GM13976 (cell line): Measurements from ENCODE around the gene CISD3.

Experiments used
- DNase-seq: peaks from one replicate; pipeline ENCODE4 v3.0.0; 2012; ENCODE audit warnings: low spot score
- in situ Hi-C: fragments of 300-500 bp; cut with MboI; formaldehyde crosslinking; loops from one replicate; pipeline ENCODE4 v1.12.0; 2022; ENCODE audit warnings: low sequenced_read_pairs, mixed read lengths, inconsistent platforms; ENCODE audit not compliant: unreplicated experiment
- TF ChIP-seq, protein P1 (sequence below): IDR thresholded peaks from 2 replicates; pipeline ENCODE4 v1.5.1; 2012; ENCODE audit warnings: borderline replicate concordance, mild to moderate bottlenecking; ENCODE audit not compliant: insufficient read depth; ENCODE audit errors: extremely low read depth, missing control alignments, control extremely low read depth

Gene CISD3

DNA sequence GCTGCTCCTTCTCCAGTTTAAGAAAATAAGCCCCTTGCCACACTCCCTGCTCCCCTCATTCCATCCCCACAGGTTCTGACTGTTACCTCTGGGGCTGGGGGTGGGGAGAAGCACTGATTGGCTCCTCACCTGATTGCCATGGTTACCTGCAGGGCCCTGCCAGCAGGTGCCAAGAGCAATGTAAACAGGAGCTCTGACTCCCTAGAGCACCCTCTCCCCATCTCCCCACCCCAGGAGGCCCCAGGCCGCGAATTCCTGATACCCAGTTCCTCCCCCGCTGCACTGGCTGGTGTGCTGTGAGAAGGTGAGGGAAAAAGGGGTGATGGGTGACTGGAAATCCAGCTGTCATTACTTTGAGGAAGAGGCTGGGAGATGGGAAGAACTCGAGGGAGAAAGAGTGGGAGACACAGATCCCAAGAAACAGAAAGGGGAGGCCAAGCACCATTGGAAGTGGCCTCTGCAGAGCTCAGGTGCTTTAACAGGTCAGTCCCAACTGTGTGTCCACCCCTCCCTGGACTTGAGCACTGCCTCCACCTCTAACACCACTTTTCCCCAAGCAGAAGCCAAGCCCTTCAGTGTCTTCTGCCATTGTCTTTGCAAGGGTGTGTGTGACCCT, 13.5 kb downstream of the CISD3 start:
- no peak for DNase-seq
- TF ChIP-seq, protein P1, sequence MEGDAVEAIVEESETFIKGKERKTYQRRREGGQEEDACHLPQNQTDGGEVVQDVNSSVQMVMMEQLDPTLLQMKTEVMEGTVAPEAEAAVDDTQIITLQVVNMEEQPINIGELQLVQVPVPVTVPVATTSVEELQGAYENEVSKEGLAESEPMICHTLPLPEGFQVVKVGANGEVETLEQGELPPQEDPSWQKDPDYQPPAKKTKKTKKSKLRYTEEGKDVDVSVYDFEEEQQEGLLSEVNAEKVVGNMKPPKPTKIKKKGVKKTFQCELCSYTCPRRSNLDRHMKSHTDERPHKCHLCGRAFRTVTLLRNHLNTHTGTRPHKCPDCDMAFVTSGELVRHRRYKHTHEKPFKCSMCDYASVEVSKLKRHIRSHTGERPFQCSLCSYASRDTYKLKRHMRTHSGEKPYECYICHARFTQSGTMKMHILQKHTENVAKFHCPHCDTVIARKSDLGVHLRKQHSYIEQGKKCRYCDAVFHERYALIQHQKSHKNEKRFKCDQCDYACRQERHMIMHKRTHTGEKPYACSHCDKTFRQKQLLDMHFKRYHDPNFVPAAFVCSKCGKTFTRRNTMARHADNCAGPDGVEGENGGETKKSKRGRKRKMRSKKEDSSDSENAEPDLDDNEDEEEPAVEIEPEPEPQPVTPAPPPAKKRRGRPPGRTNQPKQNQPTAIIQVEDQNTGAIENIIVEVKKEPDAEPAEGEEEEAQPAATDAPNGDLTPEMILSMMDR = no peak
- in situ Hi-C loops = loop anchor here (5.0 kb wide), 1 partner anchor 66 kb away; no protein-coding TSS in a partner anchor

DNA sequence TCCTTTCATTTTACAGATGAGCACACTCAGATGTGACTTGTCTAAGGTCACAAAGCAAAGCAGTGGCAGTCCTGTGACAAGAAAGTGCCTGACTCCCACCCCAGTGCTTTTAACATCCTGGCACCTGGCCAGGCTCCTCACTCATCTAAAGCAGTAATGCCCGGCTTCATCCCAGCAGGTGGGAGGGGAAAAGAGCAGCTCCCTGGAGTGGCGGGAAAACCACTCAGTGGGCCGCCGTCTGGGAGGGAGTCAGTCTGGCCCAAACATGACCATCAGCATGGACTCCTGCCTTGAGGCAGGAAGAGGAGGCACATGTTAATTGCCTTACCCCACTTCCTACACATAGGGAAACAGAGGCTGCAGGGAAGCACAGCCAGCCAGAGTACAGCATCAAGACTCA, 15.4 kb downstream of the CISD3 start:
- in situ Hi-C loops = no loop called here
- TF ChIP-seq, protein P1 = no peak
- DNase-seq = no peak

DNA sequence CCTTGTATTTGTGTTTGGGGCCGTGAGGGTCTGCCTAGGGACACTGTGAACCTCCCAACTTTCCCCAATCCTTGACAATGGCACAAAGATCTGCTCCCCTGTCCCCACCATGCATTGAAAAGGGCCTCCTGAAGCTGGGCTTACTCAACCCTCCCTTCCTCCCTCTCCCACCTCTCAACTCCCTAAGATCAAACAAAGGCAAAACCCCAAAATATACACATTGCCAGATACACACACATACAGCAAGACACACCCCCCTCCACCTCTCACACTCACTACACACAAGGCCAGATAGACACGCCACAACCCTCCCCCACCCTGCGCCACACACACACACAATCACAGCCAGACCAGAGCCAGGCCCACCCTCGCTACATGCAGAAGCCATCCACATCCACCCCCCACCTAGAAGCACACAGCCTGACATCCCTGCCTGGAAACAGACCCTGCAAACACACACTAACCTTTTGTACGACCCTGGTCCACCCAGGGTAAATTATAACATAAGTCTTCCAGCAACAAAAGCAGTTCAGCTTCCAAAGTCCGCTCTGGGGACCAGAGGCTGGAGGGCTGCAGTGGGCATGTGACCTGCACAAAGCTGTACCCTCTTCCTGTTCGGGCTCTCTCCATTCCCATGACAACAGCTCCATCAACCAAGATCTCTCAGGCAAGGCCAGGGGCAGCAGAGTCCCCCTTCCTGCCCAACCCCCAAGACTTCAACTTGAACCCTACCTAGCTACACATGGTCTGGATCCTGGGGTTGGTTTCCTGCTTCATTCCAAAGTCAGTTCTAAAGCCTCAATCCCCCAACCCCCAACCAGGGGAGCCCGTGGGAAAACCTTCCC, 16.1 kb downstream of the CISD3 start:
- in situ Hi-C loops = no loop called here
- DNase-seq = no peak
- TF ChIP-seq, protein P1 = no peak

DNA sequence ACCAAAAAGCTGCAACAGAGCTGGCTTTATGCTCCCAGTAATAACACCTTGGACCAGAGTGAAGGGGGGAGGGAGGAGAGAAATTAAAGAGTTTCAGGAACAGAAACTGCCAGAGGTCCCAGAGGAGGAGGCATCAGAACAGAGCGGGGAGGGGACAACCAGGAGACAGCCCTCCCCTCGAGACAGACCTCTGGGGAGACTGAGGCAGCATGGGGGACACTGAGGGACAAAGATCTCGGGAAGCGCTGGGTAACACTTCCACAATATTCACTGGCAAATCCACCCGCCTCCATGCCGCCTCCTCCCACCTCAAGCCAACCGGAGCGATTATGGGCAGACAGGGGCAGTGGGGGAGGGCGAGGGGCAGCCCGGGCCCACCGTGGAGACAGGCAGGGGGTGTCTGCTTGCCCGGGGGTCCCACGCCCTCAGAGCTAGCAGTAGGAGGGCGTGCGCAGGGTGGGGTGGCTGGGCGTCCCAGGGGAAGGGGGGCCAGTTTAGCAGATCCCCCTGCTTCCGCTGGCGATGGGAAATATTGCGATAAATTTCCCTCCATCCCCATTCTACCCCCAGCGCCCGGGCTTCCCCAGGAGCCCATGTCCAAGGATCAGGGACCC, 16.8 kb downstream of the CISD3 start:
- TF ChIP-seq, protein P1 = no peak
- in situ Hi-C loops = no loop called here
- DNase-seq = no peak

DNA sequence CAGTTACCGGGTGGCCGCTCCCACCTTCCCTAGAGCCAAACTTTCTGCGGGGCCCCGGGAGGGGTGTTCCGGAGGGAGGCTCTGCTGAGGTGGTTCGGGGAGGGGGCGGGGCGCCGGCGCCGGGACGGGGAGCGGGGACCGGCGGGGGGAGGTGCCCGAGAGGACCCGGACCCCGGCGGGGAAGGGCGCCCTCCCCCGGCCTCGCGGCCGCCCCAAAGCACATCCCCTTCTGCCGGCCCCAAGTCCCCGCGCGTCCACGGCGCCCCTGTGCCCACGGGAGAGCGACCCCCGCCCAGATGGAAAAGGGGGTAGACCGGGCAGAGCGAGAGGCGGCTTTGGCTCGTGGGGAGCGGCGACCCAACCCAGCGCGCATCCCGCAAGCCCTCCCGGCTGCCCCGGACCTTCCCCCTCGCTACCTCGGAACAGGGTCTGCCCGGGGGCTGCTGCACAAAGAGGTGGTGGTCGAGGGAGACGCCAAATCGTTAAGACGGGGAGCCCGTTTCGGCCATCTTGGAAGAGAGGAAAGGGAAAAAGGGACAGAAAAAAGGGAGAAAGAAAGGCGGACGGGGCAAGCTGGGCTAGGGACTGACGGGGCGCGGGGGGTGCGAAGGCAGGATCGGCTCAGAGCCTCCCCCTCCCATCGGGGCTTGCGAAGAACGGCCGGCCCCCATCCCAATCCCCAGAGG, 17.5 kb downstream of the CISD3 start:
- in situ Hi-C loops = no loop called here
- TF ChIP-seq, protein P1 = peak; percentile 26
- DNase-seq = peak; percentile 80

DNA sequence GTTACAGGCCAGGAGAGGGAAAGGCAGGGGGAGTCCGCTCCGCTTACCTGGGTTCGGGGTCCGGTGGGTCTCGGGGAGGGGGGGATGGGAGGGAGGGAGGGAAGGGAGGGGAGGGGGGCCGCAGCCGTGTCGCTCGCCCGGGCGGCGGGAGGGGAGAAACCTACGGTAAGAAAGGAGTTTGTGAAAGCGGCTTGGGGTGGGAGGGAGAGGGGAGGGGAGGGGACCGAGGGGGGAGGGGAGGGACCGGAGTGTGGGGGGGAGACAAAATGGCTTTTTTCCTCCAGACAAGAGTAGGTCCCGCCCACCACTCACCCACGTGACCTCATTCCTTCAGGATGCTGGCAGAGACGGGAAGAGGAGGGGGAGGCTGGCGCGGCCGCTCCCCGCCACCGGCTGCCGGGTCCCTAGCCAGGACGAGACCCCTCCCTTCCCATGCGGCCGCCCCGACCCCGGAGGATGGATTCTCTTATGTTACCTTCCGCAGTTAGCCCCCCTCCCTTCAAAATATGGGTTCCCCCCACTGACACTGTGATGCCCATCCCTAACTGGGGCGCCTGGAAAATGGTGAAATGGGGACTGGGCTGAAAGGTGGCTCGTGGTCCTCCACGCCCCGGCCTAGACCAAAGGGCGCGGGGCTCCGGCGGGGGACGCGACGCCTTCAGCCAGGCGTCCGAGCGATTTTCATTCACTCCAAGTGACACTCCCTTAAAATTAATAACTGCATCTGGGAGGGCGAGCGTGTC, 18.2 kb downstream of the CISD3 start, which contains the start of gene PCGF2:
Gene PCGF2, minus strand, starts transcription at position 188 of the 743 bp plus-strand sequence. CDS start 7,934 bp downstream, outside the sequence.
- TF ChIP-seq, protein P1 = no peak
- in situ Hi-C loops = no loop called here
- peak; percentile 77 for DNase-seq
